Choroid plexus epithelial cell (primary cell): ENCODE measurements around the gene KCTD19.

Experiments used
- DNase-seq: peaks from one replicate; pipeline ENCODE4 v3.0.0-alpha.2; 2010; ENCODE audit warnings: low read depth
- H3K4me3 ChIP-seq: 2 replicates; pipeline ENCODE4 v1.5.1; 2011; ENCODE audit warnings: low read depth, mild to moderate bottlenecking, control low read depth, low read length, moderate library complexity
- CTCF ChIP-seq: conservative IDR thresholded peaks from 2 replicates; pipeline ENCODE4 v1.5.1; 2011; ENCODE audit warnings: low read depth, mild to moderate bottlenecking, control low read depth, inconsistent platforms, low read length, moderate library complexity

Gene KCTD19

GRCh38 chr16:67283826-67284555 is 42.5 kb downstream of the KCTD19 start:
- no peak overlapping the region for H3K4me3 ChIP-seq
- no peak for TF ChIP-seq CTCF
- DNase-seq = no peak

GRCh38 chr16:67283039-67283825 is 43.3 kb downstream of the KCTD19 start:
- peak; percentile 33 for DNase-seq
- H3K4me3 ChIP-seq = no peak overlapping the region
- TF ChIP-seq CTCF = peak; percentile 17

GRCh38 chr16:67282447-67282805 is 44.1 kb downstream of the KCTD19 start:
- TF ChIP-seq CTCF = no peak
- DNase-seq = no peak
- no peak overlapping the region for H3K4me3 ChIP-seq

- no peak for DNase-seq
- no peak overlapping the region for H3K4me3 ChIP-seq
These were observed 44.8 kb downstream of the KCTD19 start for GRCh38 chr16:67281536-67282446.

GRCh38 chr16:67280090-67281015 is 46.2 kb downstream of the KCTD19 start:
- no peak overlapping the region for H3K4me3 ChIP-seq
- TF ChIP-seq CTCF = no peak
- DNase-seq = no peak

More at GRCh38 chr16:67281536-67282446, 44.8 kb downstream of the KCTD19 start:
- TF ChIP-seq CTCF = no peak

DNA sequence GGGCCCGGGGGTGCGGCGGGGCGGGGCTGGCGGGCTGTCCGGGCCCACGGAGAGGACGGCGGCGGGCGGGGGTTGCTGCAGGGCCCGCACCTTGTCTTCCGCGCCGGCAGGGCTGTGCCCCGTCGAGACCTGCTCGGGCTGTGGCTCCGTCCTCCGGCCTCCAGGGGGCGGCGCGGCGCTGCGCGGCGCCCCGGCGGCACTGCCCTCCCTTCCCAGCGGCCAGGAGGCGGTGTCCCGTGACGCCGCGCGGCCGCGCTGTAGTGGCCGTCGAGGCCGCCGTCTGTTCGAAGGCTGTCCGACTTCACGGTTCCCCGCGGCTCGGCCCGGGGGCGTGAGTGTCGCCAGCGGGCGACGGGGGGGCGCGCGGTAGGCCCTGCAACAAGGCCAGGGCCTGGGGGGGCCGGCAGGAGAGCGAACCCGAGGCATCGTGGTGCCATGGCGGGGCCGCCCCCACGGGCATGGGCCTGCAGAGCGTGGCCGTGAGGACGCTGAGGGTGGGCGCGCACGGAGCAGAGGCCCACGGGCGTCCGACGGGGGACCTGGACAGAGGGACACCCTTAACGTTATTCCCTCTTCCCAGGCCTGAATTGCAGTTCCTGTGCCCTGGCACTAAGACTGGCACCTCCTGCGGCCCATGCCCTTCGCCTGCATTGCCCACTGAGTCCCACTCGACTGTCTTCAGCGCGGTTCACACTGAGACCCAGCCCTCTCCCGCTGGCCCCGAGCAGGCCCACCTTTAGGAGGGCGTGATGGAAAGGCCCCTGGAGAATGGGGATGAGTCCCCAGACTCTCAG is 47.0 kb downstream of the KCTD19 start, which contains the start of gene PLEKHG4:
Gene PLEKHG4 (plus strand): TSS at position 237 of the 794 bp plus-strand sequence. CDS start 513 bp downstream, at position 750.
- H3K4me3 ChIP-seq = peak within 1 kb of the TSS; percentile 53
- TF ChIP-seq CTCF = peak; percentile 43

More for the DNA sequence above, 47.0 kb downstream of the KCTD19 start, which contains the start of gene PLEKHG4:
- DNase-seq = peak; percentile 72
